ENCODE data around the gene PEX16.
"Not testable (repeated sequence)": the region's sequence is repeated elsewhere in the genome, so short reads cannot be mapped to it uniquely, and the experiment has no call there.

Gene PEX16

DNA sequence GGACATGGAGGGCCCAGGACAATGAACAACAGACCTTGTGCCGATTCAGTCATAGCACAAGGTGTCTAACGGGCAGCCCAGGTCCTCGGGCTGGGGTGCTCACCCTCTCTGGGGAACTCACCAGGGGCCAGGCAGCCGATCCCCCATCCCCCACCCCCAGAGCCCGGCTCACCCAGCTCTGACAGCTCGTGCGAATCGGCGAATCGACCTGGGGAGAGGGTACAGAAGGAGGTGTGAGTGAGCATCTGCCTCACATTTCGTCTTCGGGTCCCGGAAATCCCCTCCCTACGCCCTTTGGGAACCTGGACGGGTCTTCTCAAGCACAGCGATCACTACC lies 423 bp downstream of the PEX16 start:
- peak overlapping the region; percentile 82 for H3K4me3 ChIP-seq (ENCODE audit: low read length)
- no peak for TF ChIP-seq ZNF274 (IDR thresholded peaks at IDR 0.05; ENCODE audit: low read depth, low read length)

DNA sequence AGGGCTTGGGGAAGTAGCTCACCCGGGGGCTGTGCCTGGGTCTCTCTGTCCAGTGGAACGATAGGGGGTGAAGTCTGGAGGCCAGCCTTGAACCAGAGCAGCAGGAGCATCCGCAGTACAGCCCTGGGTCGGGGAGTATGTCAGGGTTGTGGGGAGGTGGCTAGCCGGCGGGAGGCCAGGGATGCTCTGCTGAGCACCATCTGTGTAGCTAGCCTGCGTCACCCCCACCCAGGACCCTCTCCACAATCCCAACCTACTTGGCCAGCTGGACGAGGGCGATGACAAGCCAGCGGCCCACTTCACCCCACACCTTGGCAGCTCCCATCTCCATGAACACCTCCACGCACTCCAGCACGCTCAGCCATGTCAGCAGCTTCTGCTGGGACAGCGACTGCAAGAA lies 2.2 kb downstream of the PEX16 start:
- TF ChIP-seq ZNF274 (IDR thresholded peaks at IDR 0.05; ENCODE audit: low read depth, low read length), result no peak
- no peak overlapping the region for H3K4me3 ChIP-seq (ENCODE audit: low read length)

DNA sequence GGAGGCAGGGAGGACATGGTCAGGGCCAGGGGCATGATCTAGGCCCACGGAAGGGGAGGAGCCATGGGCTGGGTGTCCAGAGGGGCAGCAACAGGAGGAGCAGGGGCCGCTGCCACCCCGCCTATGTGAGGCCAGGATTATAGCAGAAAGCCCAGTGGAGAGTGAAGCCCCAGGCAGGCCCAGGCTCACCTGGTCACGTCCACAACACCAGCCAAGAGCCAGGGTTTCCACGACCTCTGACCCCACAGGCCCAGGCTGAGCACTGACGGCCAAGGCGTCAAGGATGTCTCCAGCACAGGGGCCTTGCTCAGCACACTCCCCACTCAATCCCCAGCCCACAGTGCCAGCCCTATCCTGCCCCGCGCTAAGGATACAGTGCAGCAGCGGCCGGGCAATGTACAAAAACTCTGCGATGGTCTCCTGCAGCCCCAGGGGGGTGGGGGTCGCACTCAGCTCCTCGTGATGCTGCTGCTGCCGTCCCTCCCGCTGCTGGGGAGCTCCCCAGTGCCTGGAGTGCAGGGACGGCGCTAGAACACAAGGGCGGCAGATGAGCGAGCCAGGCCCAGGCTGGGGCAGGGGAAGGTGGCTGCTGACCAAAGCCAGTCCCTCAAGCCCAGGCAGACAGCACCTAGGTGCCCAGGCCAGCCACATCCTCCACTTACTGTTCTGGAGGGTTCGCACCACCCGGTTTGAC lies 3.6 kb downstream of the PEX16 start:
- H3K4me3 ChIP-seq (ENCODE audit: low read length), result no peak overlapping the region
- TF ChIP-seq ZNF274 (IDR thresholded peaks at IDR 0.05; ENCODE audit: low read depth, low read length), result no peak

DNA sequence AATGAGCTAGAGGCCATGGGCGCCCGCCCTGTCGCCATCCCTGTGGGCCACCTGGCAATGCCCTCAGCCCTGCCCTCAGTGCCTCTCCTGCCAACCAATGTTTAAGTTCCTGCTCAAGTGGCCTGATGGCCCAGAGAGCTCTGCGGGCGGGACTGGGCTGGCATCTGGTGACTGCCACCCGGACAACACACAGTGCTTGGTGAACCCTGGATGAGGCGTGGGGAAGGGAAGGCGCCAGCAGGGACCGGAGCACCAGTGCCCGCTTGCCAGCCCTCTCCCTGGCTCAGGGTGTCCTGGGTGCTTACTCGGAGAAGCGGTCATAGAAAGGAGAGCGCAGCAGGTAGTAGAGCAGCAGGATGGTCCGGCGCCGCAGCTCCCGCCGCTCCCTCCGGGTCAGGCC lies 4.2 kb downstream of the PEX16 start:
- no peak for TF ChIP-seq ZNF274 (IDR thresholded peaks at IDR 0.05; ENCODE audit: low read depth, low read length)

DNA sequence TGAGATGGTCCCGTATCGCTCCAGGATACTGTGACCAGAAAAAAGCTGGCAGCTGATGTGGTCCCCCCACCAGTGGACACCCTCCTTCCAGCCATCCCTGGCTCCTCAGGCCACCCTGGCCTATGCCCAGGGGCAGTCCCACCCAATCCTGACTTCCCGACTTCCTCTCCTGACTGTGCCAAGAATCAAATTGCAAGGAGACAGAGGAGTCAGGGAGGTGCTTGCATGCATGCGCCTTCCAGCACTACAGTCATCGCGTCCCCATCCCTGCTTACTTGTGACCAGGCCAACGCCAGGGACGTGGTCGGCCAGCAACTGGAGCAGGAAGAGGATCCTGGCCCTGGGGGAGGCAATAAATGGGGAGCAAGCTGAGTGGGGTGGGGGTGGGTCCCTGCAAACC lies 7.1 kb downstream of the PEX16 start:
- TF ChIP-seq ZNF274 (IDR thresholded peaks at IDR 0.05; ENCODE audit: low read depth, low read length), result no peak
- H3K4me3 ChIP-seq (ENCODE audit: low read length), result no peak overlapping the region

More for the DNA sequence above, 4.2 kb downstream of the PEX16 start:
- H3K4me3 ChIP-seq (ENCODE audit: low read length), result no peak overlapping the region

DNA sequence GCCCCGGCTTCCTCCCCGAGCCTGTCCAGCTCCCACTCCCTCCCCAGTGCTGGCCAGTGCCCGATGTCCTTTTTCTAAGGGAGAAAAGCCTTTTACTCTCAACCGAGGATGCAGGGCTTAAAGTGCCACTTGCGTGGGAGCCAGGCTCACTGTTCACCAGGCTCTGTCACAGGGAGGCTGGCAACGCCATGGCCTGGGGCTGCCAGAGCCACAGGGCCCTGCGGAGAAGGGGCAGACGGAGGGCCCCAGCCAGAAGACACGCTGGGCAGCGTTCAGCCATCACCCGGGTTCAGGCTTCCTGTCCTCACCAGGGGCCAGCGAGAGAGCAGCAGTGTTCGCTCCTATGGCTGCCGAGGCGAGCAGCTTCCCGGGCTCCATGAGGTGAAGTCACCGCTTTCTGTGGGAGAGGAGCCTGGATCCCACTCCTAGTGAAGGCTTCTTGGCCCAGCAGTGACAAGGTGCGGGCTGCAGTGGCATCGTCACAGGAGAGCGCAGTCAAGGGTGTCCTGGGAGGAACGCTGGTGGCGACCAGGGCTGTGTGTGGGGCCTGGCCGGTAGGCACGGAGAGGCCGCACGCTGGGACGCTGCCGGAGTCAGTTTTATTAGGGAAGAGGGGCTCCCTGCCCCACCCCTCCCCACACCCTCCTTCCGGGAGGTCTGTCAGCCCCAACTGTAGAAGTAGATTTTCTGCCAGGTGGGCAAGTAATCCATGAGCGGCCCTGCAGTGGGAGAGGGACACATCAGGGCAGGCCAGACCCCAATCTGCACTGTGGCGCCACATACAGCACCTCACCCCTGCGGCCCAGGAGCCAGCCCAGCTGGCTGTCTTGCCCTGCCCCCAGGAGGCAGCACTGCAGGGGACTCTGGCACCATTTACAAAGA lies 7.8 kb downstream of the PEX16 start:
- TF ChIP-seq ZNF274 (IDR thresholded peaks at IDR 0.05; ENCODE audit: low read depth, low read length), result no peak
- no peak overlapping the region for H3K4me3 ChIP-seq (ENCODE audit: low read length)

DNA sequence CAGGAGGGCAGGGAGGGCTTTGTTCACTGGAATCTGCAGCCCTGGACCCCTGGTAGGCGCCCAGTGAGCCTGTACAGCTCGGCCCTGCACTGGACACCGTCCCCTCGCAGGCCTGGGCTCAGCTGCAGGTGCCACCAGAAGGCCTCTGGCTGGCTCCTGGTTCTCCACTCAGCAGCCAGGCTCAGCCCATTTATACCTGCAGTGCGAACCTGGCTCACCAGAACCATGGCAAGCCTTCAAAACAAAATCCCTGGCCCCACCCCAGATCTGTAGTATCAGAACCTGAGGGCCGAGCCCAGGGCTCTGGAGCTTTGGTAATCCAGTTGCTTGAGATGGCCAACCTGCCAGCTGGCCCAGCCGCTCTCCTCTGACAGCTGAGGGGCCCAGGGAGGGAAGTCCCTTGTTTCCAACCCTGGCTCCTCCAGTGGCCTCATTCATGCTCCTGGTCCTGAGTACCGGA lies 9.7 kb downstream of the PEX16 start:
- TF ChIP-seq ZNF274 (IDR thresholded peaks at IDR 0.05; ENCODE audit: low read depth, low read length), result no peak
- no peak overlapping the region for H3K4me3 ChIP-seq (ENCODE audit: low read length)

DNA sequence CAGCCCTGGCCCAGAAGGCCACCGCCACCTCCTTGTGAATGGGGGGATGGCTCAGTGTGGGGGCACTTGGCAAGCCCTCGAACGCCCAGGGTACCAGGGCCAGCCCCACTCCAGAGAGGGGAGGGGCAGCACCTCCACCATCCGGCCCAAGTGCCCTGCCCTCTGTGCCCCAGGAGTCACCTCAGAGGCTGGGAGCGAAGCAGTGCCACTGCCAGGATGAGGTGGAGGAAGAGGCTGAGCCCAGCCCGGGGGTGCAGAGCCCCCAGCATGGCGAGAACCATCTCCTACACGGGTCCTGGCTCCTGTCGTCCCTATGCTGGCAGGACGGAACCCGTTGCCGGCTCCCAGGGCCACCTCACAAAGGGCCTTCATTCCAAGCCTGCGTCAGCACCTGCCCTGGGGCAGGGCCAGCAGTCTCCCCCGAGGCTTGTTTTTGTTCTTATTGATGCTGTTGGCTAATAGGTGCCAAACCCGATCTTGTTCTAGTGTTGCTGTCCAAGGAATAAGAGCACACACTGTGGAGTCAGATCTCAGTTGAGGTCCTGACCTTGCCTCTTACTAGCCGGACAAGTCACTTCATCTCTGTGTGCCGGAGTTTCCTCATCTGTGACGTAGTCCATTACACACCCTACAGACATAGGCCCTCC lies 10.6 kb downstream of the PEX16 start, which contains the start of gene FREY1:
TSS of gene FREY1 (minus strand) at position 307 of the 647 bp plus-strand sequence. CDS start at position 281, 26 bp downstream.
- no peak within 1 kb of the TSS for H3K4me3 ChIP-seq (ENCODE audit: low read length)
- no peak for TF ChIP-seq ZNF274 (IDR thresholded peaks at IDR 0.05; ENCODE audit: low read depth, low read length)

DNA sequence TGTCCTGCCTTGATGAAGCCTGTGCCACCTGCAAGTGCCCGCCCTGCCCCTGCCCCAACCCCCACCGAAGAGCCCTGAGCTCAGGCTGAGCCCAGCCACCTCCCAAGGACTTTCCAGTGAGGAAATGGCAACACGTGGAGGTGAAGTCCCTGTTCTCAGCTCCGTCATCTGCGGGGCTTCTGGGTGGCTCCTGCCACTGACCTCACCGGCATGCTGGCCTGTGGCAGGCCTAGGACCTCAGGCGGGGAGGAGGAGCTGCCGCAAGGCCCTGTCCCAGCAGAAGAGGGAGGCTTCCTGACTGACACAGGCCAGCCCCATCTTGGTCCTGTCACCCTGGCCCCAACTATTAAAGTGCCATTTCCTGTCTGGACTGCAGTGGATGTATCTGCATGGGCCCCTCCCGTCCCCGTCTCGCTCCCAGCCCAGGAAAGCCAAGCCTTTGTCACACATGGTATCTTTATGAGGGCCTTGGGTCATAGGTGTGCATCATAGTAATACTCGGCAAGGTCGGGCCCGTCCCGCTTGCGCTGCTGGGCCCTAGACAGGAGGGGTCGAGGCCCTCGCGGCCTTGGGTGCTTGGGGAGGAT lies 11.5 kb downstream of the PEX16 start:
- no peak overlapping the region for H3K4me3 ChIP-seq (ENCODE audit: low read length)
- TF ChIP-seq ZNF274 (IDR thresholded peaks at IDR 0.05; ENCODE audit: low read depth, low read length), result no peak

DNA sequence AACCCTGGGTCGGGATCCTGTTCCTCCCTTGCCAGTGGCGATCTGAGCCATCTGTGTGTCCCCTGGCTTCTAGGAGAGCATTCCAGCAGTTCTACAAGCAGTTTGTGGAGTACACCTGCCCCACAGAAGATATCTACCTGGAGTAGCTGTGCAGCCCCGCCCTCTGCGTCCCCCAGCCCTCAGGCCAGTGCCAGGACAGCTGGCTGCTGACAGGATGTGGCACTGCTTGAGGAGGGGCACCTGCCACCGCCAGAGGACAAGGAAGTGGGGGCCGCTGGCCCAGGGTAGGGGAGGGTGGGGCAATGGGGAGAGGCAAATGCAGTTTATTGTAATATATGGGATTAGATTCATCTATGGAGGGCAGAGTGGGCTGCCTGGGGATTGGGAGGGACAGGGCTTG lies 12.1 kb downstream of the PEX16 start:
- H3K4me3 ChIP-seq (ENCODE audit: low read length), result not testable (repeated sequence)

DNA sequence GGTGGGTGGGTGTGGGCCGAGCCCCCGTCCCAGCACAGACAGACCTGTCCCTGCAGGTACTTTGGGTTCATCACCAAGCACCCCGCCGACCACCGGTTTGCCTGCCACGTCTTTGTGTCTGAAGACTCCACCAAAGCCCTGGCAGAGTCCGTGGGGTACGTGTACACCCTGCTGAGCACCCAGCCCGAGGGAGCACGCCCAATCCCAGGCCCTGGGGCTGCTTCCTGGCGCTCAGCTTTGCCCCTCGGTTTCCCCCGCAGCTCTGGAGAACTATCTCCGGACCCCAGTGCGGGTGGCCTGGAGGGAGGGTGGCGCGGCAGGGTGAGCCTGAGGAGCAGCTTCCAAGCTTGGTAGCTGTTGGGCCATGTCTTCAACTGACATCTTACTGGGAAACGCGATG lies 12.6 kb downstream of the PEX16 start:
- TF ChIP-seq ZNF274 (IDR thresholded peaks at IDR 0.05; ENCODE audit: low read depth, low read length), result no peak
- H3K4me3 ChIP-seq (ENCODE audit: low read length), result no peak overlapping the region

DNA sequence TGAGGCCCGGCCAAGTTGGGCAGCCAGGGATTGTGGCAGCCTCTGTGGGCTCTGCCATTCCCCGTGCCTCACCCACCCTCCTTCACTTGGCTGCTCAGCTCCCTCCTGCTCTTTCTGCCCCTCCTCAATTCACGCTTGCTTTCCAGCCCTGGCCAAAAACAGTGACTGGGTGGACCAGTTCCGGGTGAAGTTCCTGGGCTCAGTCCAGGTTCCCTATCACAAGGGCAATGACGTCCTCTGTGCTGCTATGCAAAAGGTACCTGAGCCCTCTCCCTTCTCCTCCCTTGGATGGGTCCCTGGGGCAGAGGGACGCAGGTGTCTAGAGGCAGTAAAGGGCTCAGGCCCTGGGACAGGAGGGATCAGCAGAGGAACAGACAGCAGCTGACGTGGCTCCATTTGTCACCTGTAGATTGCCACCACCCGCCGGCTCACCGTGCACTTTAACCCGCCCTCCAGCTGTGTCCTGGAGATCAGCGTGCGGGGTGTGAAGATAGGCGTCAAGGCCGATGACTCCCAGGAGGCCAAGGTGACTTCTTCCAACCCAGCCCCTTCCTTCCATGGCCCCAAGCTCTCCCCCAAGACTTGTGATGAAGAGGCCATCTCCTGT lies 13.3 kb downstream of the PEX16 start:
- no peak overlapping the region for H3K4me3 ChIP-seq (ENCODE audit: low read length)
- TF ChIP-seq ZNF274 (IDR thresholded peaks at IDR 0.05; ENCODE audit: low read depth, low read length), result no peak

DNA sequence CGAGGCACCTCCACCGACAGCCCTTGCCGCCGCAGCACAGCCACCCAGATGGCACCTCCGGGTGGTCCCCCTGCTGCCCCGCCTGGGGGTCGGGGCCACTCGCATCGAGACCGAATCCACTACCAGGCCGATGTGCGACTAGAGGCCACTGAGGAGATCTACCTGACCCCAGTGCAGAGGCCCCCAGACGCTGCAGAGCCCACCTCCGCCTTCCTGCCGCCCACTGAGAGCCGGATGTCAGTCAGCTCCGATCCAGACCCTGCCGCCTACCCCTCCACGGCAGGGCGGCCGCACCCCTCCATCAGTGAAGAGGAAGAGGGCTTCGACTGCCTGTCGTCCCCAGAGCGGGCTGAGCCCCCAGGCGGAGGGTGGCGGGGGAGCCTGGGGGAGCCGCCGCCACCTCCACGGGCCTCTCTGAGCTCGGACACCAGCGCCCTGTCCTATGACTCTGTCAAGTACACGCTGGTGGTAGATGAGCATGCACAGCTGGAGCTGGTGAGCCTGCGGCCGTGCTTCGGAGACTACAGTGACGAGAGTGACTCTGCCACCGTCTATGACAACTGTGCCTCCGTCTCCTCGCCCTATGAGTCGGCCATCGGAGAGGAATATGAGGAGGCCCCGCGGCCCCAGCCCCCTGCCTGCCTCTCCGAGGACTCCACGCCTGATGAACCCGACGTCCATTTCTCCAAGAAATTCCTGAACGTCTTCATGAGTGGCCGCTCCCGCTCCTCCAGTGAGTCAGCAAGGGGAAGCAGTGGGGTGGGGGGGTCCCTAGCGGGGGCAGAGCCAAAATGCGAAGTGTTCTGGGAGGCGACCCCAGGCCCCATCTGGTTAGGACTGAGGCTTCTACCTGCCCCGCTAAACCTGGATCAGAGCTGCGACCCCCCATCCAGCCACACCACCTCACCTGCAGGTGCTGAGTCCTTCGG lies 15.0 kb downstream of the PEX16 start:
- TF ChIP-seq ZNF274 (IDR thresholded peaks at IDR 0.05; ENCODE audit: low read depth, low read length), result no peak
- no peak overlapping the region for H3K4me3 ChIP-seq (ENCODE audit: low read length)

Data from GM08714 (cell line).